DND-41 (cell line): ENCODE data around the gene RXFP4.

ENCODE experiments used
- CTCF ChIP-seq: IDR thresholded peaks from 2 replicates; pipeline ENCODE4 v1.5.1; 2012; ENCODE audit warnings: borderline replicate concordance, low read length, moderate library complexity, mild to moderate bottlenecking; ENCODE audit not compliant: poor library complexity, severe bottlenecking; ENCODE audit errors: extremely low read depth
- EZH2 ChIP-seq: IDR thresholded peaks from 3 replicates; pipeline ENCODE4 v1.6.1; 2012; ENCODE audit warnings: borderline replicate concordance, low read depth, mild to moderate bottlenecking, moderate library complexity, low read length, inconsistent platforms; ENCODE audit not compliant: severe bottlenecking

GRCh38 chr1:155978973-155979429 lies 37.6 kb downstream of the RXFP4 start:
- TF ChIP-seq CTCF: no peak
- TF ChIP-seq EZH2: no peak
